Adipocyte (in vitro differentiated cells): Measurements from ENCODE around the gene ANKLE1.
"Not testable (repeated sequence)": the region's sequence is repeated elsewhere in the genome, so short reads cannot be mapped to it uniquely, and the experiment has no call there.

ENCODE experiments used
- DNase-seq: peaks from one replicate; pipeline ENCODE4 v3.0.0-alpha.2; 2015; ENCODE audit warnings: low read depth
- H3K27me3 ChIP-seq: replicated peaks from 2 replicates; pipeline ENCODE4 v1.7.0; 2013; ENCODE audit warnings: mild to moderate bottlenecking, low read length, moderate library complexity; ENCODE audit not compliant: control insufficient read depth, insufficient read depth
- H3K36me3 ChIP-seq: 2 replicates; pipeline ENCODE4 v1.7.0; 2013; ENCODE audit warnings: low read length, mild to moderate bottlenecking, moderate library complexity; ENCODE audit not compliant: control insufficient read depth, insufficient read depth, severe bottlenecking
- H3K4me1 ChIP-seq: 2 replicates; pipeline ENCODE4 v1.7.0; 2013; ENCODE audit warnings: mild to moderate bottlenecking, low read length, moderate library complexity; ENCODE audit not compliant: control insufficient read depth, insufficient read depth
- H3K4me3 ChIP-seq: 2 replicates; pipeline ENCODE4 v1.7.0; 2013; ENCODE audit warnings: mild to moderate bottlenecking, low read length, moderate library complexity
- H3K9ac ChIP-seq: 2 replicates; pipeline ENCODE4 v1.7.0; 2013; ENCODE audit warnings: mild to moderate bottlenecking, low read length, moderate library complexity
- H3K9me3 ChIP-seq: 2 replicates; pipeline ENCODE4 v1.7.0; 2013; ENCODE audit warnings: mild to moderate bottlenecking, low read length, moderate library complexity; ENCODE audit not compliant: control insufficient read depth

The ANKLE1 gene

GRCh38 chr19:17268754-17269153, 12.9 kb upstream of the ANKLE1 start:
- Histone ChIP-seq H3K9ac (peak overlapping the region; percentile 97), H3K27me3 (no peaks in the 10 kb centered on the region), H3K4me1 (peaks cover 5% of the 10 kb centered on the region), H3K4me3 (no peak overlapping the region), H3K36me3 (peaks cover 21% of the 10 kb centered on the region), H3K9me3 (no peaks in the 10 kb centered on the region)
- no peak for DNase-seq

- H3K4me3 ChIP-seq, H3K4me1 ChIP-seq, H3K27me3 ChIP-seq, H3K9ac ChIP-seq, H3K9me3 ChIP-seq, DNase-seq: not testable (repeated sequence)
- H3K36me3 ChIP-seq = peaks cover 54% of the 10 kb centered on the region
Measured at GRCh38 chr19:17274892-17275291, 6.8 kb upstream of the ANKLE1 start.

GRCh38 chr19:17275441-17276175, 6.1 kb upstream of the ANKLE1 start:
- peaks cover 52% of the 10 kb centered on the region for H3K36me3 ChIP-seq
- no peaks in the 10 kb centered on the region for H3K9me3 ChIP-seq
- H3K4me1 ChIP-seq = no peaks in the 10 kb centered on the region

GRCh38 chr19:17279436-17279835, 2.3 kb upstream of the ANKLE1 start:
- DNase-seq = no peak
- H3K9ac ChIP-seq = no peak overlapping the region
- H3K4me1 ChIP-seq = peaks cover 3% of the 10 kb centered on the region
- H3K27me3 ChIP-seq = no peaks in the 10 kb centered on the region
- no peaks in the 10 kb centered on the region for H3K9me3 ChIP-seq
- peaks cover 30% of the 10 kb centered on the region for H3K36me3 ChIP-seq
- no peak overlapping the region for H3K4me3 ChIP-seq

More at GRCh38 chr19:17275441-17276175, 6.1 kb upstream of the ANKLE1 start:
- no peak overlapping the region for H3K9ac ChIP-seq
- H3K4me3 ChIP-seq = no peak overlapping the region
- H3K27me3 ChIP-seq = no peaks in the 10 kb centered on the region
- DNase-seq = no peak

- DNase-seq = peak; percentile 92
- H3K9me3 ChIP-seq = no peaks in the 10 kb centered on the region
- H3K4me1 ChIP-seq = peaks cover 3% of the 10 kb centered on the region
- peak overlapping the region; percentile 4 for H3K9ac ChIP-seq
- H3K4me3 ChIP-seq = peak overlapping the region; percentile 41
- no peaks in the 10 kb centered on the region for H3K27me3 ChIP-seq
- H3K36me3 ChIP-seq = peaks cover 2% of the 10 kb centered on the region
Measured at GRCh38 chr19:17282488-17283125, 906 bp downstream of the ANKLE1 start.

GRCh38 chr19:17283504-17283996, 1.8 kb downstream of the ANKLE1 start:
- peaks cover 3% of the 10 kb centered on the region for H3K4me1 ChIP-seq
- no peaks in the 10 kb centered on the region for H3K9me3 ChIP-seq
- no peaks in the 10 kb centered on the region for H3K36me3 ChIP-seq

GRCh38 chr19:17285415-17286135, 3.9 kb downstream of the ANKLE1 start:
- H3K9me3 ChIP-seq = no peaks in the 10 kb centered on the region
- DNase-seq = no peak

More at GRCh38 chr19:17283504-17283996, 1.8 kb downstream of the ANKLE1 start:
- no peak overlapping the region for H3K9ac ChIP-seq
- DNase-seq = no peak
- no peaks in the 10 kb centered on the region for H3K27me3 ChIP-seq
- H3K4me3 ChIP-seq = no peak overlapping the region

GRCh38 chr19:17286263-17286662, 4.6 kb downstream of the ANKLE1 start:
- no peaks in the 10 kb centered on the region for H3K27me3 ChIP-seq
- H3K9me3 ChIP-seq = no peaks in the 10 kb centered on the region
- H3K9ac ChIP-seq = no peak overlapping the region
- peaks cover 3% of the 10 kb centered on the region for H3K4me1 ChIP-seq
- no peak overlapping the region for H3K4me3 ChIP-seq
- no peak for DNase-seq
- H3K36me3 ChIP-seq = no peaks in the 10 kb centered on the region

More at GRCh38 chr19:17285415-17286135, 3.9 kb downstream of the ANKLE1 start:
- Histone ChIP-seq H3K36me3 (no peaks in the 10 kb centered on the region), H3K9ac (no peak overlapping the region), H3K4me1 (peaks cover 3% of the 10 kb centered on the region), H3K27me3 (no peaks in the 10 kb centered on the region), H3K4me3 (no peak overlapping the region)

GRCh38 chr19:17286752-17287151, 5.1 kb downstream of the ANKLE1 start:
- Histone ChIP-seq H3K9me3 (no peaks in the 10 kb centered on the region), H3K27me3 (no peaks in the 10 kb centered on the region), H3K9ac (no peak overlapping the region), H3K4me3 (no peak overlapping the region), H3K4me1 (peaks cover 3% of the 10 kb centered on the region), H3K36me3 (no peaks in the 10 kb centered on the region)
- no peak for DNase-seq

GRCh38 chr19:17289489-17289888, 7.8 kb downstream of the ANKLE1 start:
- no peaks in the 10 kb centered on the region for H3K27me3 ChIP-seq
- H3K9me3 ChIP-seq = no peaks in the 10 kb centered on the region
- no peak overlapping the region for H3K9ac ChIP-seq
- DNase-seq = peak; percentile 51
- H3K4me1 ChIP-seq = peaks cover 5% of the 10 kb centered on the region
- no peaks in the 10 kb centered on the region for H3K36me3 ChIP-seq
- no peak overlapping the region for H3K4me3 ChIP-seq
